IMR-90 (cell line): Measurements from ENCODE around the gene ACSF2.

ENCODE experiments used
- CTCF ChIP-seq: conservative IDR thresholded peaks from 2 replicates; pipeline ENCODE4 v1.5.1; 2012; ENCODE audit warnings: mild to moderate bottlenecking, low read depth, low read length, improper control_type of control experiment
- MAZ ChIP-seq: IDR thresholded peaks from 2 replicates; pipeline ENCODE4 v1.6.1; 2012; ENCODE audit warnings: low read depth, mild to moderate bottlenecking, low read length, improper control_type of control experiment, moderate library complexity, borderline replicate concordance
- NFE2L2 ChIP-seq: fragments of 150-350 bp; IDR thresholded peaks from 2 replicates; pipeline ENCODE4 v1.6.1; 2016; ENCODE audit warnings: low read depth, mild to moderate bottlenecking, low read length
- POLR2A ChIP-seq: IDR thresholded peaks from 2 replicates; pipeline ENCODE4 v1.6.1; 2012; ENCODE audit warnings: mild to moderate bottlenecking, low read depth, low read length
- RAD21 ChIP-seq: IDR thresholded peaks from 2 replicates; pipeline ENCODE4 v1.6.1; 2012; ENCODE audit warnings: low read length, improper control_type of control experiment

DNA sequence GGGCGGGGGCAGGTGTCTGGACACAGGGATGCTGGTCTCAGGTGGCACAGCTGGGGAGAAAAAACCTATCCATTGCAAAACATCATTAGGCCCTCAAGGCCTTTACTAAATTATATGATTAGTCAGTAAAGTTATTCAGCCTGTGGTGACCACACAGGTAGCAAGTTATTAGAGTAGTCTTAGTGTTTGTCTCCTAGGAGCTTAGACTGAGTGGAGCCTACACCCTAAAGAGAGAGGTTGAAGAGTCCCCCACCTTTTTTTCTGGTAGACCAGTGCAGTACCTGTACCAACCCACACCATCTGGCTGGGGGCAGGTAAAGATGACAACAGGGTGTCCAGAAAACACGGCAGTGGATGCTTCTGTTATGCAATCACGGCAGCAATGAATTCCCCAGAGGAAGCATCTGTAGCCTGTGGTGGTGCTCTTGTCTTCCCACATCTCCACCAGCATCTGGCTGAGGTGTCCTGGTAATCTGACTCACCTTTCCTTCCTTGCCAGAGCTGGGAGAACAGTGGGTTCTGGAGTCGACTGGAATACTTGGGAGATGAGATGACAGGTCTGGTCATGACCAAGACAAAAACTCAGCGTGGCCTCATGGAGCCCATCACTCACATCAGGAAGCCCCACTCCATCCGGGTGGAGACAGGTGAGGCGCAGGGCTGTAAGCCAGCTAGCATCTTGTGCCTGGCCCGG, 93.3 kb downstream of the ACSF2 start:
- TF ChIP-seq CTCF, result no peak
- TF ChIP-seq POLR2A, result no peak
- TF ChIP-seq RAD21, result no peak
- no peak for TF ChIP-seq MAZ
- TF ChIP-seq NFE2L2, result no peak
